Endothelial cell of umbilical vein (primary cell): ENCODE results near the gene MAP2K1. TPM values are rescaled to one million over a fixed set of nuclear protein-coding genes. Genes with fewer than 3 reads are reported as not detected.
A peak's percentile ranks its signal among the peaks of the same experiment; 100 is the strongest.

Experiments
- BruUV-seq: library from RNA; stranded (reverse); fragments of 400-500 nt; replicated peaks from 2 replicates; lab custom pipeline; 2021; lab: Mats Ljungman, UMichigan
- CTCF ChIA-PET: fragments of 300-600, 350-600 bp; sonication (Branson Sonifier 250); formaldehyde crosslinking; loops from one replicate; lab custom pipeline; 2021; ENCODE audit warnings: antibody characterized with exemption, inconsistent platforms; lab: Charles Lee
- POLR2A ChIA-PET: fragments of 300-600, 350-600 bp; sonication (Branson Sonifier 250); formaldehyde crosslinking; loops from one replicate; lab custom pipeline; 2021; ENCODE audit warnings: antibody characterized with exemption, inconsistent platforms; lab: Charles Lee
- DNase-seq: peaks from one replicate; pipeline ENCODE4 v3.0.0-alpha.2; 2011; ENCODE audit warnings: low read depth, low spot score
- FAIRE-seq: peaks from 2 replicates; lab custom pipeline; 2011; peaks lifted over from hg19 to GRCh38; lab: Jason Lieb, UNC
- H2AFZ ChIP-seq: 2 replicates; pipeline ENCODE4 v1.6.0; 2012; ENCODE audit warnings: low read depth, low read length, control low read depth, inconsistent platforms
- H3K27ac ChIP-seq: 2 replicates; pipeline ENCODE4 v1.5.1; 2011; ENCODE audit warnings: low read depth, mild to moderate bottlenecking, control low read depth, low read length, moderate library complexity; ENCODE audit not compliant: insufficient read depth
- H3K27me3 ChIP-seq, 2 experiments: 2 replicates each; pipeline versions ENCODE4 v1.6.0 to v1.6.1; 2011; ENCODE audit warnings: low read length in 2 of 2, mixed read lengths in 1 of 2; ENCODE audit not compliant: control insufficient read depth in 2 of 2, insufficient read depth in 2 of 2
- H3K36me3 ChIP-seq, 2 experiments: 2 replicates in 1 of 2; 3 replicates in 1 of 2; pipeline ENCODE4 v1.5.1; 2011; ENCODE audit warnings: low read length in 2 of 2, mild to moderate bottlenecking in 1 of 2, moderate library complexity in 1 of 2; ENCODE audit not compliant: control insufficient read depth in 2 of 2, insufficient read depth in 2 of 2; ENCODE audit errors: extremely low read depth in 1 of 2
- H3K4me1 ChIP-seq: 3 replicates; pipeline ENCODE4 v1.5.1; 2011; ENCODE audit warnings: mild to moderate bottlenecking, low read length; ENCODE audit not compliant: control insufficient read depth, insufficient read depth; ENCODE audit errors: extremely low read depth
- H3K4me2 ChIP-seq: 2 replicates; pipeline ENCODE4 v1.6.1; 2011; ENCODE audit warnings: low read length, control low read depth, mixed read lengths; ENCODE audit not compliant: insufficient read depth
- H3K4me3 ChIP-seq, 3 experiments: fragments of 200-600 bp in 1 of 3; sonication (generic), shearing (Covaris generic) in 1 of 3; replicated peaks in 1 of 3; 2 replicates each; pipeline ENCODE4 v1.5.1; 2011 to 2016; ENCODE audit warnings: control low read depth in 3 of 3, low read length in 3 of 3, mild to moderate bottlenecking in 2 of 3, inconsistent platforms in 1 of 3, low read depth in 1 of 3, moderate library complexity in 1 of 3; ENCODE audit not compliant: insufficient read depth in 1 of 3
- H3K79me2 ChIP-seq: 2 replicates; pipeline ENCODE4 v1.6.0; 2012; ENCODE audit warnings: low read length, inconsistent platforms; ENCODE audit not compliant: control insufficient read depth, insufficient read depth
- H3K9ac ChIP-seq: replicated peaks from 2 replicates; pipeline ENCODE3; 2011; ENCODE audit warnings: low read length, control low read depth; ENCODE audit not compliant: insufficient read depth; ENCODE audit errors: extremely low read depth
- H3K9me1 ChIP-seq: replicated peaks from 3 replicates; pipeline ENCODE4 v1.6.0; 2011; ENCODE audit warnings: mild to moderate bottlenecking, low read length; ENCODE audit not compliant: control insufficient read depth, insufficient read depth; ENCODE audit errors: extremely low read depth
- H3K9me3 ChIP-seq: replicated peaks from 2 replicates; pipeline ENCODE4 v1.5.1; 2012; ENCODE audit warnings: low read length, inconsistent platforms; ENCODE audit not compliant: control insufficient read depth, insufficient read depth
- H4K20me1 ChIP-seq: replicated peaks from 2 replicates; pipeline ENCODE3; 2011; ENCODE audit warnings: mild to moderate bottlenecking, low read length; ENCODE audit not compliant: control insufficient read depth, insufficient read depth; ENCODE audit errors: extremely low read depth
- CTCF ChIP-seq, 2 donors: IDR thresholded peaks; 1 replicate in 1 of 2; 2 replicates in 1 of 2; pipeline ENCODE4 v1.5.1; 2011; ENCODE audit warnings: low read length in 2 of 2, mild to moderate bottlenecking in 2 of 2, moderate library complexity in 2 of 2, control low read depth in 1 of 2, inconsistent platforms in 1 of 2, low read depth in 1 of 2; ENCODE audit not compliant: insufficient read depth in 1 of 2; ENCODE audit errors: extremely low read depth in 1 of 2
- EZH2 ChIP-seq: IDR thresholded peaks from 2 replicates; pipeline ENCODE4 v1.6.1; 2012; ENCODE audit warnings: borderline replicate concordance, low read depth, mild to moderate bottlenecking, moderate library complexity, low read length, inconsistent platforms; ENCODE audit not compliant: severe bottlenecking
- FOS ChIP-seq: IDR thresholded peaks from 2 replicates; pipeline ENCODE4 v1.6.1; 2011; ENCODE audit warnings: mild to moderate bottlenecking, low read length, moderate library complexity, borderline replicate concordance; ENCODE audit not compliant: insufficient read depth
- GATA2 ChIP-seq: IDR thresholded peaks from 2 replicates; pipeline ENCODE4 v1.7.0; 2011; ENCODE audit warnings: low read depth, mild to moderate bottlenecking, moderate library complexity, mixed read lengths, low read length; ENCODE audit not compliant: insufficient read length, insufficient read depth
- JUN ChIP-seq: IDR thresholded peaks from 2 replicates; pipeline ENCODE4 v1.6.1; 2011; ENCODE audit warnings: borderline replicate concordance, low read depth; ENCODE audit not compliant: insufficient read length, insufficient read depth
- MAX ChIP-seq: IDR thresholded peaks from 2 replicates; pipeline ENCODE4 v1.6.1; 2011; ENCODE audit not compliant: insufficient read depth, insufficient read length
- MYC ChIP-seq: IDR thresholded peaks from one replicate; pipeline ENCODE4 v1.6.1; 2011; ENCODE audit warnings: mild to moderate bottlenecking, low read depth, low read length
- POLR2A ChIP-seq: IDR thresholded peaks from 2 replicates; pipeline ENCODE4 v1.6.1; 2012; ENCODE audit warnings: low read depth, mild to moderate bottlenecking, control low read depth, low read length
- POLR2AphosphoS5 ChIP-seq: IDR thresholded peaks from 2 replicates; pipeline ENCODE4 v1.6.1; 2012; ENCODE audit warnings: low read depth, mild to moderate bottlenecking, control low read depth, low read length, moderate library complexity; ENCODE audit not compliant: insufficient read depth
- dilution Hi-C: fragments of 300-500 bp; cut with MboI; formaldehyde crosslinking; loops from one replicate; pipeline ENCODE4 v1.15.0; 2019; ENCODE audit warnings: low sequenced_read_pairs; ENCODE audit not compliant: extremely low pct_ligation_motif_present
- intact Hi-C: fragments of 100-400 bp; cut with micrococcal nuclease; formaldehyde crosslinking; loops from one replicate; pipeline ENCODE4 v1.10.0; 2022
- polyA plus RNA-seq, 4 experiments: library from polyadenylated mRNA; depleted of rRNA in 3 of 4; stranded (reverse) in 3 of 4; unstranded in 1 of 4; fragments of >200 nt; gene quantifications; 2 replicates each; pipeline versions ENCODE4 v1.2.1 to v1.2.3, GENCODE V29; 2011 to 2012; ENCODE audit warnings: missing spikeins in 1 of 4
- total RNA-seq: library from RNA; stranded (reverse); gene quantifications from 2 replicates; pipeline ENCODE4 v1.2.3, GENCODE V29; 2021

MAP2K1 gene
- total and polyA plus RNA-seq, 2 donors (not counting 3 experiments of a cell fraction or from before 2014, with no cell fraction given), result 30.9 to 45.1 TPM

- peak within 1 kb of the TSS; percentile 72 for H3K9ac ChIP-seq
- H3K4me3 ChIP-seq, result peak within 1 kb of the TSS; percentile 41 to 62 (median 62)
- TF ChIP-seq JUN, result no peak
- TF ChIP-seq MAX, result peak; percentile 33
- peak; percentile 78 for TF ChIP-seq POLR2A
- TF ChIP-seq GATA2, result no peak
- TF ChIP-seq FOS, result peak; percentile 20
- peak; percentile 97 to 99 for TF ChIP-seq CTCF (IDR thresholded peaks at IDR 0.05; ENCODE audit: extremely low read depth in 1 of 2, insufficient read depth in 1 of 2, low read depth in 1 of 2, low read length in 2 of 2)
- TF ChIP-seq MYC, result peak; percentile 23
- TF ChIP-seq POLR2AphosphoS5, result peak; percentile 89
- TF ChIP-seq EZH2, result no peak
- dilution Hi-C loops, result no loop called here
- H4K20me1 ChIP-seq, result peaks cover 3% of the 10 kb centered on the region
- no peaks in the 10 kb centered on the region for H3K27me3 ChIP-seq
- ChIA-PET POLR2A (interaction anchor here (2.1 kb wide), 1 partner anchor 111 kb away, joined by 19 read pairs; the partner anchor contains the start of gene MAP2K1), CTCF (interaction anchor here (0.5 to 3.7 kb wide), 39 partner anchors 10 to 902 kb away, joined by 3 to 100 read pairs (median 5); partner anchors contain the start of genes DIS3L, LCTL, MAP2K1 and TIPIN)
- peaks cover 20% of the 10 kb centered on the region for H3K4me1 ChIP-seq
- no peaks in the 10 kb centered on the region for H3K9me3 ChIP-seq
- H2AFZ ChIP-seq, result no peak within 1 kb of the TSS
- DNase-seq, result peak; percentile 96
- no TSS peak for BruUV-seq
- peak within 1 kb of the TSS; percentile 64 for H3K4me2 ChIP-seq
- peak within 1 kb of the TSS; percentile 41 for H3K27ac ChIP-seq
- intact Hi-C loops, result loop anchor here (1.0 to 10.0 kb wide), 5 partner anchors 111 to 513 kb away; partner anchors contain the start of genes MAP2K1 and TIPIN
- H3K36me3 ChIP-seq, result peaks cover 32 to 35% of the 10 kb centered on the region in 2 experiments
- H3K9me1 ChIP-seq, result no peaks in the 10 kb centered on the region
- H3K79me2 ChIP-seq, result peaks cover 32% of the 10 kb centered on the region
- FAIRE-seq, result peak; percentile 79
These were observed 111.1 kb downstream of the MAP2K1 start, which contains the start of gene SNAPC5 for GRCh38 chr15:66497502-66498455. Gene SNAPC5, minus strand, starts transcription at chr15:66497762. Its CDS starts 31 bp downstream, at chr15:66497731.
